Vagina (tissue), 1 donor: Measurements from ENCODE around the gene ZNF616. TPM values are rescaled to one million over a fixed set of nuclear protein-coding genes. Genes with fewer than 3 reads are reported as not detected.

Experiments used
- small RNA-seq: library from RNA; depleted of rRNA; stranded (forward); fragments of <200 nt; gene quantifications from one replicate; pipeline ENCODE3, GENCODE V24; 2016
- total RNA-seq: library from RNA; depleted of rRNA; stranded (reverse); fragments of >200 nt; gene quantifications from one replicate; pipeline ENCODE4 v1.2.3, GENCODE V29; 2016

Gene ZNF616
- total RNA-seq, 1 donor from 2014 or later: 2.7 TPM

Small RNAs within 50 kb of the gene (small RNA-seq; reads per million reads assigned to genes)
- gene RPL37P23: not detected

Other genes starting within 250 kb of the ZNF616 start
- gene ZNF649, start 234.9 kb downstream of the ZNF616 start, total RNA-seq: 13.5 TPM
- gene ZNF613, start 212.5 kb downstream of the ZNF616 start, total RNA-seq: 4.2 TPM
- 8.6 TPM for gene ZNF350, start 153.1 kb downstream of the ZNF616 start, total RNA-seq
- gene ZNF615, start 131.7 kb downstream of the ZNF616 start, total RNA-seq: 6.4 TPM
- gene ZNF614, start 111.6 kb downstream of the ZNF616 start, total RNA-seq: 5.9 TPM
- 14.0 TPM for gene ZNF432, start 91.1 kb downstream of the ZNF616 start, total RNA-seq
- 24.1 TPM for gene ZNF841, start 44.2 kb downstream of the ZNF616 start, total RNA-seq
- 3.9 TPM for gene ZNF836, start 31.7 kb upstream of the ZNF616 start, total RNA-seq
- gene PPP2R1A, start 50.1 kb upstream of the ZNF616 start, total RNA-seq: 163 TPM
- 5.6 TPM for gene ZNF766, start 129.6 kb upstream of the ZNF616 start, total RNA-seq
- gene ZNF480, start 157.2 kb upstream of the ZNF616 start, total RNA-seq: 9.1 TPM
- 0.98 TPM for gene ZNF610, start 196.3 kb upstream of the ZNF616 start, total RNA-seq
- gene ZNF880, start 230.0 kb upstream of the ZNF616 start, total RNA-seq: 15.2 TPM